GM18951 (cell line): ENCODE measurements around the gene ARPC1A.
"Not testable (repeated sequence)": the region's sequence is repeated elsewhere in the genome, so short reads cannot be mapped to it uniquely, and the experiment has no call there.

Experiments used
- POLR2A ChIP-seq: IDR thresholded peaks from 4 replicates; pipeline ENCODE4 v1.6.1; 2011; ENCODE audit warnings: mild to moderate bottlenecking; ENCODE audit not compliant: insufficient read length, insufficient read depth; ENCODE audit errors: extremely low read depth
- in situ Hi-C: fragments of 300-500 bp; cut with MboI; formaldehyde crosslinking; loops from one replicate; pipeline ENCODE4 v1.12.0; 2022; ENCODE audit warnings: low sequenced_read_pairs, mixed read lengths, inconsistent platforms; ENCODE audit not compliant: unreplicated experiment

ARPC1A gene

DNA sequence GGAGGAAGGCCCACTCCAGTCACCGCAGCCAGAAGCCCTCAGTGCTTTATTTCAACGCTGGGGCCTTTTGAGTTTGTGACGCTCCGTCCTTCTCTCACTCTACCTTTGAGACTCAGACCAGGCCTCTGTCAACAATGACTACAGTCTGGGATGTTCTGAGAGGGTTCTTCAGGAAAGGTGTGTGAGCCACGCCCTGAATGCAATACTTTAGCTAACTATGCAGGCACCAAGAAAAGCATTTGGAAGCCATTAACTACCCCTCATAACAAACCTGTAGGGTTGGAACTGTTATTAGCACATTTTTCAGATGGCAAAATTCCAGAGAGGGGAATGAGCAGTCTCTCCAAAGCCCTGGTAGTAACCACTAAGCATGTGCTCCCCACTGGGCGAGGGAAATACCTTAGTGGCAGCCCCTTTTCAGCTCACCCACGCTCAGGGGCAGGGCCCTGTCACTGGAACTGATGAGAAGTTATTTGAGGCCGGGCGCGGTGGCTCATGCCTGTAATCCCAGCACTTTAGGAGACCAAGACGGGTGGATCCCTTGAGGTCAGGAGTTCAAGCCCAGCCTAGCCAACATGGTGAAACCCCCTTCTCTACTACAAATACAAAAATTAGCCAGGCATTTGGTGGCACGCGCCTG is 43.2 kb downstream of the ARPC1A start:
- in situ Hi-C loops = no loop called here

DNA sequence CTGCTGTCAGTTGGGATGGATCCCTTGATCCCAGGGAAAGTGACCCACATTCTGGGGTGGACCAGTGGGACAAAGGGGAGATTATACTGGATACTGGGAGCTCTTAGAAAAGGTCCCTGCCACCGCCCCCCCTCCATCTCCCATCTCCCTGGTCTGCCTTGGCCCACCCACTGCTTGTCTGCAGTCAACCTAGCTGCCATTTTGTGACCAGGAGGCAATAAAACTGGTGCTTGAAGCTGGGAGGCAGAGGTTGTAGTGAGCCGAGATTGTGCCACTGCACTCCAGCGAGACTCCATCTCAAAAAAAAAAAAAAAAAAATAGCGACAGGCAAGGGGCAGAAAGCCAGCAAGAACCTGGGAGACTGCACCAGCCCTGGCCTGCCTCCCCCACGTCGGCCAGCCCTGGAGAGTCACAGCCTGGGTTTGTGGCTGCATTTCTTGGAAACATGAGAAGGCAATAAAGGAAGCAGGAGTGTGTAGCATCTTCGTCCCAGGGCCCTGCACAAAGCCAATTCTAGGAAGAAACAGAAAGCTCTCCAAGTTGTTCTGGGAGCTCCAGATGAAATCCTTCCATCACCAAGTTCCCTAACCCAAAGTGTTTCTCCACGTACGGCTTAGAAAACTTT is 44.2 kb downstream of the ARPC1A start:
- no peak for TF ChIP-seq POLR2A
- in situ Hi-C loops = no loop called here

More for the DNA sequence above, 43.2 kb downstream of the ARPC1A start:
- TF ChIP-seq POLR2A = no peak

DNA sequence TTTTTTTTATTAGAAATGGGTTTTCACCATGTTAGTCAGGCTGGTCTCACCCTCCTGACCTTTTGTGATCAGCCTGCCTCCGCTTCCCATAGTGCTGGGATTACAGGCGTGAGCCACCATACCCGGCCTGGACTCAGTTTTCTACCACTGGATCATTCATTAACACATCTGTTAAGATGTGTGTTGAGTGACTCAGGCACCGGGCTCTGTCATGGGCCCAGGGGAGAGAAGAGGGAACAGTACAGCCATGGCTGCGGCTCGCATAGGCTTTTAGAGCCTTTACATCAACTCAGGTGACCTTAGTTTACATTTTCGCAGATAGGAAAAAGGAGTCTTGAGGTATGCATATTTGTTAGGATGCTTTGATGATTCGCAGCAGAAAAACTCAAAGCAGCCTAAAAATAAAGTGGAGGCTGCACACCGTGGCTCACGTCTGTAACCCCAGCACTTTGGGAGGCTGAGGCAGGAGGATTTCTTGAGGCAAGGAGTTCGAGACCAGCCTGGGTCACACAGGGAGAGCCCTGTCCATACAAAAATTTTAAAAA is 45.8 kb downstream of the ARPC1A start:
- in situ Hi-C loops = no loop called here

GRCh38 chr7:99372275-99373090 is 46.8 kb downstream of the ARPC1A start:
- in situ Hi-C loops = no loop called here
- no peak for TF ChIP-seq POLR2A

More for the DNA sequence above, 45.8 kb downstream of the ARPC1A start:
- no peak for TF ChIP-seq POLR2A

GRCh38 chr7:99373091-99374066 is 47.7 kb downstream of the ARPC1A start:
- in situ Hi-C loops = no loop called here
- no peak for TF ChIP-seq POLR2A

DNA sequence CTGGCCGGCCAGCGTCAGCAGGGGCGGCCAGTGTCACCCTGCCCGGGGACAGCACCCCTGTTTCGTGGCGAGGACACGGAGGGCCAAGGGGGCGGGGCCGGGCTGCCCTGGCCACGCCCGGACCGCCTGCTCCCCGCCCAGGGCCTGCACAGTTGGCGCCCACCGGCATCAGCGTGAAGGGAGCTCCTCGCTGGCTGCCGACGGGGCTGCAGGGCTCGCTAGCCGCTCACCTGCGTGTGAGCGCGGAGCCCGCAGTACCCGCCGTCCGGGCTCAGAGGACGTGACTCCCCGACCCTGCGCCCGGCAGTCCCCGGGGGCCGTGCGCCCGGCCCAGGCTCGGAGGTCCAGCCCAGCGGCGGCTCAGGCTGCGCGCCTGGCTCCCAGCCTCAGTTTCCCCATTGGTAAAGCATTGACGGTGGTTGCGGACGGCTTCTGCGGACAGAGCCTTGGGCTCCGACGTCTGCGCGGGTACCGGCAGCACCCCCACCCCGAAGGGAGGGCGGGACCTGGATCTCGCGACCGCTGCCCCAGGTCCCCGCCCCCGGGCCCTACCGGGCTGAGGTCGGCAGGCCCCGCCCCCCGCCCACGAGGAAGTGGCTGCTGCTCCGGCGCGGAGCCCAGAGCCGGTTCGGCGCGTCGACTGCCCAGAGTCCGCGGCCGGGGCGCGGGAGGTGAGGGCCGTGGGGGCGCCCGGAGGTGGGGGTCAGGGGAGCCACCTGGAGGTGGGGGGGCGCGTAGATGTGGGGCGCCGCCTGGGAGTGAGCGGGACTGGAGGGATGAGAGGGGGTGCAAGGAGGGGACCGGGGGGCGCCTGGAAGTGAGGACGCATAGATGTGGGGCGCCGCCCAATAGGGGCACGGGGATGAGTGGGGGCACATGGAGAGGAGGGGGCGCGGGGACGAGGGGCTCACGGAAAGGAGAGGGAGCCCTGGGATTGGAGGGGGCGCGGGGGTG is 48.7 kb downstream of the ARPC1A start, which contains the start of gene ARPC1B:
Gene ARPC1B (plus strand): TSS at position 620 of the 954 bp plus-strand sequence. CDS start 10,985 bp downstream, outside the sequence.
- in situ Hi-C loops = no loop called here

GRCh38 chr7:99375070-99375807 is 49.5 kb downstream of the ARPC1A start:
- in situ Hi-C loops = no loop called here
- peak; percentile 75 for TF ChIP-seq POLR2A

More for the DNA sequence above, 48.7 kb downstream of the ARPC1A start, which contains the start of gene ARPC1B:
- peak; percentile 90 for TF ChIP-seq POLR2A

GRCh38 chr7:99379043-99379577 is 53.4 kb downstream of the ARPC1A start:
- TF ChIP-seq POLR2A = peak; percentile 42
- in situ Hi-C loops = no loop called here

DNA sequence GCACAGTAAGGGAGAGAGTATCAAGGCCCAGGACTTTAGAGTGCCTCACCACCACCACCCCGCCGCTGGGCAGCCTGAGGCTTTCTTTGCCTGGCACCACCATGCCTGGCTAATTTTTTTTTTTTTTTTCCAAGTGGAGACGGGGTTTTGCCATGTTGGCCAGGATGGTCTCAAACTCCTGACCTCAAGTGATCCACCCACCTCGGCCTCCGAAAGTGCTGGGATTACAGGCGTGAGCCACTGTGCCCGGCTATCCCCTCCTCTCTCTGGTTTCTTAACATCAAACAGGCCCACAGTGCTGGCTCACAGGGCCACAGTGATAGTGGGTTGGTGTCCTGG is 54.0 kb downstream of the ARPC1A start:
- in situ Hi-C loops = not testable (repeated sequence)

GRCh38 chr7:99380032-99380822 is 54.5 kb downstream of the ARPC1A start:
- TF ChIP-seq POLR2A = peak; percentile 62
- in situ Hi-C loops = no loop called here
